ENCODE data around the gene EXOG.

The EXOG gene

GRCh38 chr3:38536671-38537070 is 40.5 kb downstream of the EXOG start:
- no peak for DNase-seq
- TF ChIP-seq, protein P1, sequence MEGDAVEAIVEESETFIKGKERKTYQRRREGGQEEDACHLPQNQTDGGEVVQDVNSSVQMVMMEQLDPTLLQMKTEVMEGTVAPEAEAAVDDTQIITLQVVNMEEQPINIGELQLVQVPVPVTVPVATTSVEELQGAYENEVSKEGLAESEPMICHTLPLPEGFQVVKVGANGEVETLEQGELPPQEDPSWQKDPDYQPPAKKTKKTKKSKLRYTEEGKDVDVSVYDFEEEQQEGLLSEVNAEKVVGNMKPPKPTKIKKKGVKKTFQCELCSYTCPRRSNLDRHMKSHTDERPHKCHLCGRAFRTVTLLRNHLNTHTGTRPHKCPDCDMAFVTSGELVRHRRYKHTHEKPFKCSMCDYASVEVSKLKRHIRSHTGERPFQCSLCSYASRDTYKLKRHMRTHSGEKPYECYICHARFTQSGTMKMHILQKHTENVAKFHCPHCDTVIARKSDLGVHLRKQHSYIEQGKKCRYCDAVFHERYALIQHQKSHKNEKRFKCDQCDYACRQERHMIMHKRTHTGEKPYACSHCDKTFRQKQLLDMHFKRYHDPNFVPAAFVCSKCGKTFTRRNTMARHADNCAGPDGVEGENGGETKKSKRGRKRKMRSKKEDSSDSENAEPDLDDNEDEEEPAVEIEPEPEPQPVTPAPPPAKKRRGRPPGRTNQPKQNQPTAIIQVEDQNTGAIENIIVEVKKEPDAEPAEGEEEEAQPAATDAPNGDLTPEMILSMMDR (IDR thresholded peaks at IDR 0.05; ENCODE audit: low read depth, low read length): no peak
- H3K27ac ChIP-seq: no peak overlapping the region
- H3K9me3 ChIP-seq (ENCODE audit: severe bottlenecking): no peaks in the 10 kb centered on the region
- no peaks in the 10 kb centered on the region; the same call in 1 of the 2 replicates for H3K36me3 ChIP-seq
- no peaks in the 10 kb centered on the region for H3K27me3 ChIP-seq (ENCODE audit: insufficient read depth, low read depth, severe bottlenecking)
- no peak overlapping the region for H3K4me3 ChIP-seq (ENCODE audit: low read depth, low read length)

DNA sequence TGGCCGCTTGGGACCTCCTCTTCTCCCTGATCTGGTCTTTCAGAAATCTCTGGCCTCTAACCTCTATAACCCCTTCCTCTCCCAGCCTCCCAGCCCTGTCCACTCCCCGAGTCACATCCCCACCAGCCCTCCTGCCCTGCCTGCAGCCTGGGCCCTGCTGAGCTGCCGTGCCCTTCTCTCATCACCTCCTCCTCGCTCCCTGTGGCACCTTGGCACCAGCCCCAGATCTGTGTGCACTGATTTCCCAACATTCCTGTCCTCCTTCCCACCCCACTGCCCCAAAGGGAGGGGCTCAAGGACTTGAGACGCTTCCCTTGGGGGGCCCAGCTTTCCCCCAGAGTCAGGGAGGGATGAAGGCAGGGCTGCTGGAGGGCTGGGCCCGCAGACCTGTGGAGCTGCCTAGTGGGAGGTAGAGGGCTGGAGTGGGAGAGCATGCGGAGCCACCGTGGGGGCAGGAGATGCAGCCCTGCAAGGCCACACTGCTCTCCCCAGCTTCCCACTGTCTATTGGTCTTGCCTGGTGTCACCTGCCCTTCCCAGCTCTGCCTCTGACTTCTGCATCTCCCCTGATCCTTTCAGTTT is 42.7 kb downstream of the EXOG start:
- H3K9me3 ChIP-seq (ENCODE audit: severe bottlenecking): no peaks in the 10 kb centered on the region
- H3K27me3 ChIP-seq (ENCODE audit: insufficient read depth, low read depth, severe bottlenecking): no peaks in the 10 kb centered on the region
- DNase-seq: no peak
- TF ChIP-seq, protein P1 (IDR thresholded peaks at IDR 0.05; ENCODE audit: low read depth, low read length): no peak
- H3K27ac ChIP-seq: no peak overlapping the region
- H3K4me3 ChIP-seq (ENCODE audit: low read depth, low read length): no peak overlapping the region
- no peaks in the 10 kb centered on the region; the same call in 1 of the 2 replicates for H3K36me3 ChIP-seq

DNA sequence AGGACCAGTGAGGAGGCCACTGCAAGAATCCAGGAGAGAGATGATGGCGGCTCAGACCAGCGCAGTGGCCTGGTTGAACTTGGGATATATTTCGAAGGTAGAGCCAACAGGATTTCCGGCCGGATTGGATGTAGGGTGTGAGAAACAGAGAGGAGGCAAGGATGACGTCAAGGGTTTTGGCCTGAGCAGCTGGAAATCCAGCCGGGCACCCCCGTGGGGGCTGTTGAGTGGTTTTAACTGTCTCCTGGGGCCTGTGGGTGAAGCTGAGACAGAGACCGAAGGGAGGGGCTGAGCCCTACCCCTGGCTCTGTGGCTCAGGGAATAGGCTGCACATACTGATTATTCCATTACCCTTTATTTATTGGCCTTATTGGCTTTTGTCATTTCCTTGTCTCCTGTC is 45.7 kb downstream of the EXOG start:
- H3K36me3 ChIP-seq: no peaks in the 10 kb centered on the region
- no peaks in the 10 kb centered on the region for H3K9me3 ChIP-seq (ENCODE audit: severe bottlenecking)
- no peak overlapping the region for H3K4me3 ChIP-seq (ENCODE audit: low read depth, low read length)
- no peak overlapping the region for H3K27ac ChIP-seq
- TF ChIP-seq, protein P1 (IDR thresholded peaks at IDR 0.05; ENCODE audit: low read depth, low read length): no peak
- DNase-seq: no peak
- no peaks in the 10 kb centered on the region for H3K27me3 ChIP-seq (ENCODE audit: insufficient read depth, low read depth, severe bottlenecking)

- H3K9me3 ChIP-seq (ENCODE audit: severe bottlenecking): no peaks in the 10 kb centered on the region
- no peaks in the 10 kb centered on the region for H3K27me3 ChIP-seq (ENCODE audit: insufficient read depth, low read depth, severe bottlenecking)
- H3K27ac ChIP-seq: no peak overlapping the region
- H3K36me3 ChIP-seq: no peaks in the 10 kb centered on the region
- no peak for DNase-seq
- no peak overlapping the region for H3K4me3 ChIP-seq (ENCODE audit: low read depth, low read length)
- TF ChIP-seq, protein P1 (IDR thresholded peaks at IDR 0.05; ENCODE audit: low read depth, low read length): no peak
Observed at GRCh38 chr3:38542401-38543298, 46.5 kb downstream of the EXOG start.

DNA sequence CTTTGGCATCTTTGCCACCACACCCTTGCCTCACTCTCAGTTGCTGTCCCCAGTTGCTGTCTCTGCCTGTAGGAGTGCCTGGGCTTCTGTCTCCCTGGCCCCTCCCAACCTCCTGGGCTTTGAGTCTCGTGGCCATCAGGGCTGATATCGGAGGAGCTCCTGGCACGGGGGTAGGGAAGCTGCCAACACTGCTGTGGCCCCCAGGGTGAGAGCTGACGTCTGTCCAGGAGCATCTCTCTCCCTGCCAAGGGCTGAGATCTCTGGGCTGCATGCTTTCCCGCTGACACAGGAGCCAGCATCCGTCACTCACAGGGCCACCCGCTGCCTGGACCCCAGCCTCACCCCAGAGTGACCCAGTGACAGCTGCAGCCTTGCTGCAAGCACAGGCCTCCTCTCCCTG is 47.4 kb downstream of the EXOG start:
- H3K4me3 ChIP-seq (ENCODE audit: low read depth, low read length): no peak overlapping the region
- H3K36me3 ChIP-seq: no peaks in the 10 kb centered on the region
- H3K27ac ChIP-seq: no peak overlapping the region
- TF ChIP-seq, protein P1 (IDR thresholded peaks at IDR 0.05; ENCODE audit: low read depth, low read length): no peak
- no peaks in the 10 kb centered on the region for H3K27me3 ChIP-seq (ENCODE audit: insufficient read depth, low read depth, severe bottlenecking)
- no peaks in the 10 kb centered on the region for H3K9me3 ChIP-seq (ENCODE audit: severe bottlenecking)
- DNase-seq: no peak
